H1 (cell line): ENCODE data around the gene CTLA4. TPM values are rescaled to one million over a fixed set of nuclear protein-coding genes. Genes with fewer than 3 reads are reported as not detected.

Experiments
- BRCA1 ChIP-seq: IDR thresholded peaks from 2 replicates; pipeline ENCODE4 v1.6.1; 2012; ENCODE audit warnings: low read depth, low read length, improper control_type of control experiment
- CBX8 ChIP-seq: fragments of 300-800, 300-1000 bp; sonication (generic); IDR thresholded peaks from 2 replicates; pipeline ENCODE4 v1.7.1; 2016; ENCODE audit warnings: low read depth, low read length, borderline replicate concordance
- CHD1 ChIP-seq: IDR thresholded peaks from 2 replicates; pipeline ENCODE4 v1.6.1; 2012; ENCODE audit warnings: low read depth, low read length, improper control_type of control experiment
- EZH2 ChIP-seq: fragments of 200-600 bp; sonication (generic); IDR thresholded peaks from 2 replicates; pipeline ENCODE4 v1.7.1; 2012; ENCODE audit warnings: low read depth, mild to moderate bottlenecking, moderate library complexity, low read length, inconsistent platforms; ENCODE audit not compliant: severe bottlenecking
- HDAC6 ChIP-seq: IDR thresholded peaks from one replicate; pipeline ENCODE4 v1.7.1; 2012; ENCODE audit warnings: low read depth, mild to moderate bottlenecking, inconsistent platforms, low read length, moderate library complexity
- JUND ChIP-seq: IDR thresholded peaks from 2 replicates; pipeline ENCODE4 v1.6.1; 2011; ENCODE audit warnings: mild to moderate bottlenecking, improper control_type of control experiment, low read length
- NRF1 ChIP-seq: IDR thresholded peaks from 2 replicates; pipeline ENCODE4 v1.6.1; 2011; ENCODE audit warnings: mild to moderate bottlenecking, low read depth, low read length, improper control_type of control experiment
- RAD21 ChIP-seq, 2 experiments: IDR thresholded peaks in 1 of 2; conservative IDR thresholded peaks in 1 of 2; 2 replicates each; pipeline ENCODE4 v1.6.1; 2011; ENCODE audit warnings: low read depth in 2 of 2, low read length in 2 of 2, improper control_type of control experiment in 1 of 2, inconsistent platforms in 1 of 2, mild to moderate bottlenecking in 1 of 2, moderate library complexity in 1 of 2
- SIN3A ChIP-seq, 2 experiments: IDR thresholded peaks in 1 of 2; conservative IDR thresholded peaks in 1 of 2; 2 replicates each; pipeline ENCODE4 v1.6.1; 2011 to 2012; ENCODE audit warnings: low read length in 2 of 2, improper control_type of control experiment in 1 of 2, low read depth in 1 of 2, mild to moderate bottlenecking in 1 of 2
- TEAD4 ChIP-seq: IDR thresholded peaks from 2 replicates; pipeline ENCODE4 v1.6.1; 2012; ENCODE audit warnings: low read depth, low read length, inconsistent platforms, mixed read lengths
- USF2 ChIP-seq: IDR thresholded peaks from 2 replicates; pipeline ENCODE4 v1.6.1; 2011; ENCODE audit warnings: low read length, improper control_type of control experiment
- polyA plus RNA-seq, 7 experiments: library from polyadenylated mRNA; depleted of rRNA in 3 of 7; stranded (reverse) in 5 of 7; unstranded in 2 of 7; fragments of >200 nt in 5 of 7; fragments of 200-250 nt in 2 of 7; gene quantifications; 1 replicate in 5 of 7; 2 replicates in 1 of 7; 4 replicates in 1 of 7; pipeline versions ENCODE4 v1.2.1 to v1.2.3, GENCODE V29; 2011 to 2013; ENCODE audit warnings: missing spikeins in 2 of 7, mixed read lengths in 2 of 7
- total RNA-seq: library from RNA; stranded (reverse); fragmentation: NEBNext Ultra II Directional; extraction: Animal tissue kit (Norgen Biotek cat#: 25700); gene quantifications from 2 replicates; pipeline ENCODE4 v1.2.1, GENCODE V29; 2021

Gene CTLA4
- total and polyA plus RNA-seq, 2 of the 8 experiments (the other 6 are each of a cell fraction or from before 2014, with no cell fraction given) = not detected

- TF ChIP-seq CHD1 (no peak), TEAD4 (no peak), JUND (no peak), NRF1 (no peak), USF2 (no peak), CBX8 (no peak), BRCA1 (no peak), HDAC6 (no peak), SIN3A (conservative IDR thresholded peaks at IDR 0.05 in 1 of 2, IDR thresholded peaks at IDR 0.05 in 1 of 2; ENCODE audit: low read depth in 1 of 2, low read length in 2 of 2) (no peak), RAD21 (IDR thresholded peaks at IDR 0.05 in 1 of 2, conservative IDR thresholded peaks at IDR 0.05 in 1 of 2; ENCODE audit: low read depth in 2 of 2, low read length in 2 of 2) (no peak), EZH2 (no peak)
Measured at GRCh38 chr2:203870941-203871340, 3.4 kb downstream of the CTLA4 start (continued).
